ENCODE data around the gene PARVG. TPM values are rescaled to one million over a fixed set of nuclear protein-coding genes. Genes with fewer than 3 reads are reported as not detected.
A peak's percentile ranks its signal among the peaks of the same experiment; 100 is the strongest.

PARVG gene
- total RNA-seq, 2 donors from 2014 or later: 0.11 to 0.44 TPM

- Histone ChIP-seq H3K9ac (ENCODE audit: extremely low read depth, low read length, poor library complexity, severe bottlenecking) (no peak overlapping the region), H3K9me3 (ENCODE audit: control insufficient read depth, low read length) (peaks cover 10% of the 10 kb centered on the region), H3K4me1 (ENCODE audit: control insufficient read depth, insufficient read depth, low read length) (no peaks in the 10 kb centered on the region), H3K27me3 (ENCODE audit: control insufficient read depth, insufficient read depth, low read length, poor library complexity, severe bottlenecking) (no peaks in the 10 kb centered on the region), H3K4me3 (ENCODE audit: low read length) (no peak overlapping the region), H3K27ac (ENCODE audit: low read depth, low read length) (no peak overlapping the region), H3K36me3 (ENCODE audit: control insufficient read depth, insufficient read depth, low read length) (no peaks in the 10 kb centered on the region)
- H3K27me3 Mint-ChIP-seq (ENCODE audit: insufficient read depth): no peaks in the 10 kb centered on the region
- peak; percentile 26 for DNase-seq
- TF ChIP-seq CTCF (conservative IDR thresholded peaks at IDR 0.05): no peak
- peaks cover 15% of the 10 kb centered on the region for H3K9me3 Mint-ChIP-seq
- H3K4me3 Mint-ChIP-seq: no peak overlapping the region
- no peaks in the 10 kb centered on the region for H3K36me3 Mint-ChIP-seq (ENCODE audit: low read depth)
- no peak overlapping the region for H3K27ac Mint-ChIP-seq
- 89 to 94% methylated on average over 5 to 7 of the region's 7 CpGs for WGBS, 2 experiments (ENCODE audit: insufficient coverage in 1 of 2, insufficient read length in 1 of 2)
- no peaks in the 10 kb centered on the region for H3K4me1 Mint-ChIP-seq
These were observed 64.7 kb downstream of the PARVG start for GRCh38 chr22:44245438-44245837.

DNA sequence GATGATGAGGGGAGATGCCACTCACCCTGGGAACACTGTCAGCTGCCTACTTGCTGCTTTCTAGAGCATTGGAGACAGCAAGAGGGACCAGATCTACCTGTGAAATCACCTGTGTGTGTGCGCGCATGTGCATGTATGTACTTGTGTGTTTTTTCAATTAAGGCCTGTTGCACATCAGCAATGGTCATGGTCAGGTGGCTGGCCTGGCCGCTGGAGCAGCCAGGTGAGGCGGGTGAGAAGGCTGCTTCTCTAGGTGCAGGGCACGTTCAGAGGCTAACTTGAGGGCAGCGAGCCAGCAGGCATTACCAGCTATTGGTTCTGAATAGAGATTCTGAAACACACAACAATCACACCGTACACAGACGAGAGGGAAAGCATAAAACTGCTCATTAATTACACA lies 65.1 kb downstream of the PARVG start:
- Histone ChIP-seq H3K4me1 (ENCODE audit: control insufficient read depth, insufficient read depth, low read length) (no peaks in the 10 kb centered on the region), H3K9ac (ENCODE audit: extremely low read depth, low read length, poor library complexity, severe bottlenecking) (no peak overlapping the region), H3K27ac (ENCODE audit: low read depth, low read length) (no peak overlapping the region), H3K4me3 (ENCODE audit: low read length) (no peak overlapping the region), H3K36me3 (ENCODE audit: control insufficient read depth, insufficient read depth, low read length) (no peaks in the 10 kb centered on the region), H3K9me3 (ENCODE audit: control insufficient read depth, low read length) (peaks cover 11% of the 10 kb centered on the region), H3K27me3 (ENCODE audit: control insufficient read depth, insufficient read depth, low read length, poor library complexity, severe bottlenecking) (no peaks in the 10 kb centered on the region)
- Mint-ChIP-seq H3K4me3 (no peak overlapping the region), H3K9me3 (peaks cover 19% of the 10 kb centered on the region), H3K27me3 (ENCODE audit: insufficient read depth) (no peaks in the 10 kb centered on the region), H3K4me1 (no peaks in the 10 kb centered on the region), H3K27ac (no peak overlapping the region), H3K36me3 (ENCODE audit: low read depth) (no peaks in the 10 kb centered on the region)
- WGBS, 2 experiments (ENCODE audit: insufficient coverage in 1 of 2, insufficient read length in 1 of 2): 91 to 100% methylated on average over 8 of the region's 8 CpGs
- no peak for TF ChIP-seq CTCF (conservative IDR thresholded peaks at IDR 0.05)
- DNase-seq: peak; percentile 20

GRCh38 chr22:44246615-44247326 lies 66.0 kb downstream of the PARVG start:
- DNase-seq: no peak
- H3K36me3 Mint-ChIP-seq (ENCODE audit: low read depth): no peaks in the 10 kb centered on the region
- TF ChIP-seq CTCF (conservative IDR thresholded peaks at IDR 0.05): no peak
- no peak overlapping the region for H3K4me3 Mint-ChIP-seq
- Histone ChIP-seq H3K27me3 (ENCODE audit: control insufficient read depth, insufficient read depth, low read length, poor library complexity, severe bottlenecking) (no peaks in the 10 kb centered on the region), H3K4me1 (ENCODE audit: control insufficient read depth, insufficient read depth, low read length) (no peaks in the 10 kb centered on the region), H3K4me3 (ENCODE audit: low read length) (no peak overlapping the region), H3K9me3 (ENCODE audit: control insufficient read depth, low read length) (peaks cover 11% of the 10 kb centered on the region), H3K36me3 (ENCODE audit: control insufficient read depth, insufficient read depth, low read length) (no peaks in the 10 kb centered on the region), H3K27ac (ENCODE audit: low read depth, low read length) (no peak overlapping the region), H3K9ac (ENCODE audit: extremely low read depth, low read length, poor library complexity, severe bottlenecking) (no peak overlapping the region)
- no peaks in the 10 kb centered on the region for H3K4me1 Mint-ChIP-seq
- peaks cover 21% of the 10 kb centered on the region for H3K9me3 Mint-ChIP-seq
- 79 to 80% methylated on average over 4 to 8 of the region's 8 CpGs for WGBS, 2 experiments (ENCODE audit: insufficient coverage in 1 of 2, insufficient read length in 1 of 2)
- H3K27ac Mint-ChIP-seq: no peak overlapping the region
- H3K27me3 Mint-ChIP-seq (ENCODE audit: insufficient read depth): no peaks in the 10 kb centered on the region

Measured in endodermal cell (in vitro differentiated cells).